HG03439 (cell line): ENCODE results near the gene ATP2A3.
"Not testable (repeated sequence)": the region's sequence is repeated elsewhere in the genome, so short reads cannot be mapped to it uniquely, and the experiment has no call there.

Source experiments
- ATAC-seq: cut with Tn5 transposase; IDR thresholded peaks from one replicate; pipeline ENCODE4 v1.9.1; 2021; ENCODE audit warnings: mild to moderate bottlenecking, moderate library complexity; ENCODE audit not compliant: unreplicated experiment

Gene ATP2A3

DNA sequence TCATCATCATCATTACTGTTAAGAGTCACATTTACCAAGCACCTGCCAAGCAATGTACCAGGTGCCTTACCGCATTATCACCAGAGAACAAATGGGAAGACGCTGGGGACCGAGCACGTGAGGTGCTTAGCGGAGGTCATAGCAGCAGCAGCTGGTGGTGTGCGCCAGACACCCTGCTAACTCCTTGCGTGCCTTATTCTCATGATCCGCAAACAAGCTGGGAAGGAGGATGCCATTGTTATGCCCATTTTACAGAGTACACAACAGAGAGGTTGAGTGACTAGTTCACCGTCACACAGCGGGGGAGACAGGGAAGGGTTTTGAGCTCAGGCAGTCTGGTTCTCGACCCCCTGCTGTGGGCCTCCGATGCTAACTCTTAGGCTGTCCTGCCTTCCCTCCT lies 7.3 kb downstream of the ATP2A3 start:
- no peak for ATAC-seq

- ATAC-seq = no peak
Observed at GRCh38 chr17:3956327-3956957, 7.8 kb downstream of the ATP2A3 start.

GRCh38 chr17:3955673-3955988 lies 8.6 kb downstream of the ATP2A3 start:
- ATAC-seq = no peak

- ATAC-seq = no peak
Observed at GRCh38 chr17:3954976-3955672, 9.1 kb downstream of the ATP2A3 start.

GRCh38 chr17:3954086-3954485 lies 10.2 kb downstream of the ATP2A3 start:
- ATAC-seq = no peak

GRCh38 chr17:3953542-3953941 lies 10.7 kb downstream of the ATP2A3 start:
- ATAC-seq = no peak

DNA sequence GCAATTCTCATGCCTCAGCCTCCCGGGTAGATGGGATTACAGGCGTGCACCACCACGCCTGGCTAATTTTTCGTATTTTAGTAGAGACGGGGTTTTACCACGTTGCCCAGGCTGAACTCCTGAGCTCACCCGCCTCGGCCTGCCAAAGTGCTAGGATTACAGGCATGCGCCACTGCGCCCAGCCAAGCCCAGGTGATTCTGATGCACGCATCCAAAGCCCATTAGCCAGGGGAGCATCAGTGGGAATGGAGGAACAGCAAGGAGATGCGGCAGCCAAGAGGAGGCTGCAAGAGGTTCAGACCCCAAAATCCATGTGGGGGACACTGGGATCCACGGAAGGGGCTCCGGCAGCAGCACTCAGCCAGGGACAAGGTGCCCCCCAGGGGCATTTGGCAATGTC lies 12.1 kb downstream of the ATP2A3 start:
- ATAC-seq = no peak

- ATAC-seq = no peak
Observed at GRCh38 chr17:3951420-3951819, 12.8 kb downstream of the ATP2A3 start.

DNA sequence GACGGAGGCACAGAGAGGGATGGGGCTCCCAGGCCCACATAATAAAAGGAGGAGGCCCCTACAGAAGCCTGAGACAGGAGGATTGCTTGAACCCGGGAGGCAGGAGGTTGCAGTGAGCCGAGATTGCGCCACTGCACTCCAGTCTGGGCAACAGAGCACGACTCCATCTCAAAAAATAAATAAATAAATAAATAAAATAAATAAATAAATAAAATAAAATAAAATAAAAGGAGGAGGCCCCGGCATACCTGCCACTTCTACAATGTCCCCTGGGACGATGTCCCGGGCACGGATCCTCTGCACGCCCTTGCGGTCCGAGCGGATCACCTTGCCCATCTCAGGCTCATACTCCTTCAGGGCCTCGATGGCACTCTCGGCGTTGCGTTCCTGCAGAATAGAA lies 13.2 kb downstream of the ATP2A3 start:
- no peak for ATAC-seq

GRCh38 chr17:3950584-3950983 lies 13.7 kb downstream of the ATP2A3 start:
- no peak for ATAC-seq

- no peak for ATAC-seq
Observed at GRCh38 chr17:3949418-3949817, 14.8 kb downstream of the ATP2A3 start.

GRCh38 chr17:3948551-3948950 lies 15.7 kb downstream of the ATP2A3 start:
- ATAC-seq = not testable (repeated sequence)

DNA sequence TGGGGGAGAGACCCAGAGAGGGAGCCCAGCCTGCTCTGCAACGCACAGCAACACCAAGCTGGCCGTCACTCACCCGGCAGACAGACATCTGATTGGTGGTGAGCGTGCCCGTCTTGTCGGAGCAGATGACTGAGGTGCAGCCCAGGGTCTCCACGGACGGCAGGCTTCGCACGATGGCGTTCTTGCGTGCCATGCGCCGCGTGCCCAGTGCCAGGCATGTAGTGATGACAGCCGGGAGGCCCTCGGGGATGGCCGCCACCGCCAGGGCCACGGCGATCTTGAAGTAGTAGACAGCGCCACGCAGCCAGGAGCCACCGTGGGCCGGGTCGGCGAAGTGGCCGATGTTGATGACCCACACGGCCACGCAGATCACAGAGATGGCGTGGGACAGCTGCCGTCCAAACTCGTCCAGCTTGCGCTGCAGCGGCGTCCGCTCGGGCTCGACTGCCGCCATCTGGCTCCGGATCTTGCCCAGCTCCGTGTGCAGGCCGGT lies 16.9 kb downstream of the ATP2A3 start:
- ATAC-seq = no peak

- ATAC-seq = no peak
Observed at GRCh38 chr17:3946711-3947235, 17.5 kb downstream of the ATP2A3 start.

DNA sequence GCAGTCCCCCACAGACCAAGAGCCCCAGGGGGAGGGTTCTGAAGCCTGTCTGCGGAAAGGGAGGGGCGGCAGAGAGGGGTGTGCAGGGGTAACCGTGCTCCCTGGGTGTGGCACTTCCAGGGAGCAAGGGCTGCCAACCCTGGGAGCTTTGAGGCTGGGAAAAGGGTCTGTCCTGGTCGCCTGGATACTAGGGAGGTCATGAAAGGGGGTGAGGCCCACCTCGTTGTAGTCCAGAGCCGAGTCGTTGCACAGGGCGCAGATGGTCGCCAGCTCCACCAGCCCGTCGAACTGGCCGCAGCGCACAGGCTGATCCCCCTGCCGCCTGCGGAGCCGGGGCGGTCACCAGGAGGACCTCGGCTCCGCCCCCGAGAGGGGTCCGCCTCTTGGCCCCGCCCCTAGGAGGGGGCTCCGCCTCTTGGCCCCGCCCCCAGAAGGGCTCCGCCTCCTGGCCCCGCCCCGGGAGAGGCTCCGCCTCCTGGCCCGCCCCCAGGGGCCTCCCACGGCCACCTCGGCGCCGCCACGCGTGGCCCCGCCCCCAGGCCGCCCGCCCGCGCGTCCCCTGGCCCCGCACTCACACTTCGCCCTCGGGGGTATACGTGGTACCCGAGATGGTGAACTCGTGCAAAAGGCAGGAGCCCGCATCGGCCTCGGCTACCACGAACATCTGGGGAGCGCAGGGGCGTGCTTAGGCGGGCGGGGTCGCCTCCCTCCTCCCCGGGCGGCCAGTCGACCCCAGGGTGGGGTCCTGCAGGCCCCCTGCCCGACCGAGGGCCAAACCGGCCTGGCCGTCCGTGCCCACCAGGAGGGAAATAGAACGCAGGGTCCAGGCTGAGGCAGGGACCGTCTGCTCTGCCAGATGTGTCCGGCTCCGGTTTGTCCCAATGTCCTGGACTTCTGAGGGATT lies 19.5 kb downstream of the ATP2A3 start:
- no peak for ATAC-seq

GRCh38 chr17:3943240-3943891 lies 20.9 kb downstream of the ATP2A3 start:
- no peak for ATAC-seq

GRCh38 chr17:3940965-3941698 lies 23.1 kb downstream of the ATP2A3 start:
- ATAC-seq = no peak

DNA sequence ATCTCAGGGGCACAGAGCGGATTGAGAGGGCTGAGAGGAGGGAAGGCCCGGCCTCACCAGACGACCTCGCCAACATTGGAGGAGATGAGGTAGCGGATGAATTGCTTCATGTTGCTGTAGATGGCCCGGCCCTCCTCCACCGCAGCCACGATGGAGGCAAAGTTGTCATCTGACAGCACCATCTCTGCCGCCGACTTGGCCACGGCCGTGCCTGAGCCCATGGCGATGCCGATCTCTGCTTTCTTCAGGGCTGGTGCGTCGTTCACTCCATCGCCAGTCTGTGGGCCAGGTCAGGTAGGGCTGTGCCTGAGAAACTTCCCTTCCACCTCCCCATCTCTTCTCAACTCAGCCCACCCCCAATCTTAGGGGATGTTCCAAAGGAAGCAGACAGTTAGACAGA lies 26.9 kb downstream of the ATP2A3 start:
- no peak for ATAC-seq

DNA sequence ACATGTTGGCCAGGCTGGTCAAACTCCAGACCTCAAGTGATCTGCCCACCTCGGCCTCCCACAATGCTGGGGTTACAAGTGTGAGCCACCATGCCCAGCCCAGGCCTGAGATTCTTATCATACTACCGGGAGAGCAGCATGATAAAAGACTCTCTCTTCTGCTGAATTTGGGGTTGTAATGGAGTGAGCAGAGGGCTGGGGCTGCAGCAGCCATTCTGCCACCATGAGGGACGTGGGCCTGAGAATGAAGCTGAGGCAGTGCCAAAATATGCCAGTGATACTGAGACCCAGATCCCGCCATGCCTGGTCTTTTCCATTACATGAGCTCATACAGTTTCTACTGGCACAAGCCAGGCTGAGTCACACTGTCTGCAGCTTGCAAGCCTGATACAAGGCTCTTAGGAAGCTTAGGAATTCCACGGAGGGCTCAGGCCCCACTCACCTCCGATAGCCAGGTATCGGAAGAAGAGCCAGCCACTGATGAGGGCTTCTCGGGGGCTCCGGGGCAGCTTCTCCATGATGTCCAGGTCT lies 28.3 kb downstream of the ATP2A3 start:
- no peak for ATAC-seq

DNA sequence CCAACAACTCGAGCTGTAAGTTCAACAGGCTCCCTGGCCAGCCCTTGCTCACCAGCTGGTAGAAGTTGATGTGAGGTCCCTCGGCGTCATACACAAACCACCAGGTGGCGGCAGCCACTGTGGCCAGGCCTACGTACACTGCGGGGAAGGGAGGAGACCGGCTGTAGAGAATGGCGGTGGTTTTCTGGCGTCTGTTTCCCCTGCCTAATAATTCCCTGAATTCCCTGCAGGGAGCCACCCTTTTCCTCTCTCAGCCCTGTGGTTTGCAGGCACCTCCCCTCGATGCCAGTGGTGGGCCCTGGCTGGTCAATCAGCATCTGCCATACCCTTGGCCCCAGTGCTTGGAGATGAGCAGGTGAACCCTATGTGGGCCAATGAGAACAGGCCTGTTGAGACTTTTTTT lies 29.1 kb downstream of the ATP2A3 start:
- ATAC-seq = no peak
